ENCODE measurements around the gene C4B.

- TF ChIP-seq, protein P1, sequence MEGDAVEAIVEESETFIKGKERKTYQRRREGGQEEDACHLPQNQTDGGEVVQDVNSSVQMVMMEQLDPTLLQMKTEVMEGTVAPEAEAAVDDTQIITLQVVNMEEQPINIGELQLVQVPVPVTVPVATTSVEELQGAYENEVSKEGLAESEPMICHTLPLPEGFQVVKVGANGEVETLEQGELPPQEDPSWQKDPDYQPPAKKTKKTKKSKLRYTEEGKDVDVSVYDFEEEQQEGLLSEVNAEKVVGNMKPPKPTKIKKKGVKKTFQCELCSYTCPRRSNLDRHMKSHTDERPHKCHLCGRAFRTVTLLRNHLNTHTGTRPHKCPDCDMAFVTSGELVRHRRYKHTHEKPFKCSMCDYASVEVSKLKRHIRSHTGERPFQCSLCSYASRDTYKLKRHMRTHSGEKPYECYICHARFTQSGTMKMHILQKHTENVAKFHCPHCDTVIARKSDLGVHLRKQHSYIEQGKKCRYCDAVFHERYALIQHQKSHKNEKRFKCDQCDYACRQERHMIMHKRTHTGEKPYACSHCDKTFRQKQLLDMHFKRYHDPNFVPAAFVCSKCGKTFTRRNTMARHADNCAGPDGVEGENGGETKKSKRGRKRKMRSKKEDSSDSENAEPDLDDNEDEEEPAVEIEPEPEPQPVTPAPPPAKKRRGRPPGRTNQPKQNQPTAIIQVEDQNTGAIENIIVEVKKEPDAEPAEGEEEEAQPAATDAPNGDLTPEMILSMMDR (IDR thresholded peaks at IDR 0.05; ENCODE audit: insufficient read depth, low read depth, low read length) = no peak
- peak; percentile 29 for TF ChIP-seq EZH2 (IDR thresholded peaks at IDR 0.05; ENCODE audit: insufficient read depth, low read length)
These were observed 32.0 kb downstream of the C4B start for GRCh38 chr6:32046450-32047083.

Data from astrocyte (in vitro differentiated cells and primary cell).